Tibial nerve (tissue), 4 donors: ENCODE results near the gene CCNQ. TPM values are rescaled to one million over a fixed set of nuclear protein-coding genes. Genes with fewer than 3 reads are reported as not detected.

ENCODE experiments used
- DNase-seq, 2 donors: peaks; one replicate each; pipeline ENCODE4 v3.0.0-alpha.2; 2019; ENCODE audit warnings: low spot score in 2 of 2
- H3K27ac ChIP-seq, 4 donors: fragments of 200-600 bp; sonication (generic) in 3 of 4; one replicate each; pipeline ENCODE4 v1.5.1; 2017 to 2019; ENCODE audit warnings: mild to moderate bottlenecking in 1 of 4
- H3K27me3 ChIP-seq, 2 donors: fragments of 200-600 bp; sonication (generic) in 1 of 2; one replicate each; pipeline versions ENCODE4 v1.5.1 to v1.6.0; 2017 to 2019
- H3K36me3 ChIP-seq, 3 donors: fragments of 200-600 bp; sonication (generic); one replicate each; pipeline ENCODE4 v1.5.1; 2018 to 2019
- H3K4me1 ChIP-seq, 4 donors: fragments of 200-600 bp; sonication (generic) in 3 of 4; one replicate each; pipeline ENCODE4 v1.5.1; 2017 to 2019
- H3K4me3 ChIP-seq, 4 donors: fragments of 200-600 bp; sonication (generic) in 3 of 4; one replicate each; pipeline ENCODE4 v1.5.1; 2017 to 2019; ENCODE audit warnings: mild to moderate bottlenecking in 1 of 4, moderate library complexity in 1 of 4
- H3K9me3 ChIP-seq, 4 donors: fragments of 200-600 bp; sonication (generic) in 3 of 4; one replicate each; pipeline ENCODE4 v1.5.1; 2017 to 2019
- EP300 ChIP-seq, 2 donors: sonication (generic); formaldehyde crosslinking; IDR thresholded peaks; one replicate each; pipeline ENCODE4 v1.6.1; 2017; ENCODE audit warnings: antibody characterized with exemption in 2 of 2, mild to moderate bottlenecking in 1 of 2
- POLR2A ChIP-seq, 2 donors: fragments of 450-650 bp; IDR thresholded peaks; one replicate each; pipeline ENCODE4 v1.6.1; 2017; ENCODE audit warnings: antibody characterized with exemption in 2 of 2, mild to moderate bottlenecking in 2 of 2, moderate library complexity in 2 of 2
- WGBS, 2 donors: methylation state at CpG; one replicate each; pipeline ENCODE4 v1.1.5; 2018; 5-methylcytosine and 5-hydroxymethylcytosine counted together
- total RNA-seq, 4 donors: library from RNA; depleted of rRNA; stranded (reverse); fragments of >200 nt; gene quantifications; one replicate each; pipeline ENCODE4 v1.1.0, GENCODE V29; 2016
- TF ChIP-seq, protein P1 (sequence below), 5 experiments: fragments of 200-600 bp in 3 of 5; fragments of 450-650 bp in 2 of 5; sonication (generic) in 3 of 5; IDR thresholded peaks; one replicate each; pipeline ENCODE4 v1.5.1; 2016 to 2019; ENCODE audit warnings: antibody characterized with exemption in 5 of 5, mild to moderate bottlenecking in 3 of 5, moderate library complexity in 2 of 5

CCNQ gene
- total RNA-seq, 4 donors from 2014 or later = 26.4 to 36.9 (median 32.2) TPM

DNA sequence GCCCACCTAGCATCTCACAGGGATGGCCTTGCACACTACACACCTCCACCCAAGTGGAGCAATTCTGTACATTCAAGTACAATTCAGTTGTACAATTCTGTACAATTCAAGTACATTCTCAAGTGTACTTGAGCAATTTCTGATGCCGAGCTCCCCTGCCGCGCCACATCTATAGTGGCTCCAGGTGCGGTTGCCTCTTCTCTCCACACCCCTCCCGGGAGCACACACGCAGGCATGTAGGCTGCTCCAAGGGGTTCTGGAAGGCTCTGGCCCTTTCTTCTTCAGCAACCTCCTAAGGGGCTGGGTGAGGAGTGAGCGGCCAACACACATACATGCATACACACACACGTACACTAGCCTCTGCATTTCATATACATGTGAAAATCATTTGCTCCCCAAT, 29.2 kb upstream of the CCNQ start:
- TF ChIP-seq, protein P1, sequence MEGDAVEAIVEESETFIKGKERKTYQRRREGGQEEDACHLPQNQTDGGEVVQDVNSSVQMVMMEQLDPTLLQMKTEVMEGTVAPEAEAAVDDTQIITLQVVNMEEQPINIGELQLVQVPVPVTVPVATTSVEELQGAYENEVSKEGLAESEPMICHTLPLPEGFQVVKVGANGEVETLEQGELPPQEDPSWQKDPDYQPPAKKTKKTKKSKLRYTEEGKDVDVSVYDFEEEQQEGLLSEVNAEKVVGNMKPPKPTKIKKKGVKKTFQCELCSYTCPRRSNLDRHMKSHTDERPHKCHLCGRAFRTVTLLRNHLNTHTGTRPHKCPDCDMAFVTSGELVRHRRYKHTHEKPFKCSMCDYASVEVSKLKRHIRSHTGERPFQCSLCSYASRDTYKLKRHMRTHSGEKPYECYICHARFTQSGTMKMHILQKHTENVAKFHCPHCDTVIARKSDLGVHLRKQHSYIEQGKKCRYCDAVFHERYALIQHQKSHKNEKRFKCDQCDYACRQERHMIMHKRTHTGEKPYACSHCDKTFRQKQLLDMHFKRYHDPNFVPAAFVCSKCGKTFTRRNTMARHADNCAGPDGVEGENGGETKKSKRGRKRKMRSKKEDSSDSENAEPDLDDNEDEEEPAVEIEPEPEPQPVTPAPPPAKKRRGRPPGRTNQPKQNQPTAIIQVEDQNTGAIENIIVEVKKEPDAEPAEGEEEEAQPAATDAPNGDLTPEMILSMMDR (IDR thresholded peaks at IDR 0.05) = no peak
- TF ChIP-seq POLR2A (IDR thresholded peaks at IDR 0.05) (no peak), EP300 (IDR thresholded peaks at IDR 0.05) (no peak)
- H3K27ac ChIP-seq = no peak overlapping the region
- H3K4me1 ChIP-seq = no peaks in the 10 kb centered on the region
- no peaks in the 10 kb centered on the region for H3K36me3 ChIP-seq
- peaks cover 0 to 10% (median 1%) of the 10 kb centered on the region in 4 donors for H3K9me3 ChIP-seq
- WGBS, 2 donors = 95% methylated on average over 7 to 8 of the region's 8 CpGs
- no peak overlapping the region for H3K4me3 ChIP-seq
- no peak for DNase-seq
- H3K27me3 ChIP-seq = peaks cover 0 to 14% of the 10 kb centered on the region in 2 donors

DNA sequence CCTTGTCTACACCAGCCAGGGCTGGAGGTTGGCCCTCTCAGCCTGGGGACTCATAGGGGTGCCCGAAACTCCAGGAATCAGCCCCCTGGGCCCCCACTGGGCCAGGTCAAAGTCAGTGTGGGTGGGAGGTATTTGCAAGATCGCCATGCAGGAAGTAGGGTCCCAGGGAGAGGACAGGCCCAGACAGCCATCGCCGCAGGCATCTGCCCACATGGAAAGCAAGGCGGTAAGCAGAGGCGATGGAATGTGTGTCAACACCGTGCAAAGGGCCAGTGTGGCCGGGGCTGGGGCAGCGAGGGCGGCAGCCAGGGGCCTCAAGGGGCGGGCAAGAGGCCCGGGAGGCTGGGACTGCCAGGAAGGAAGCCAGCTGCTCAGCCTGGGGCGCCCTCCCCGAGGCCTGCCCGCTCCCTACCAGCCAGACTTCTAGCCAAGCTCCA, 28.8 kb upstream of the CCNQ start:
- no peak overlapping the region for H3K27ac ChIP-seq
- TF ChIP-seq POLR2A (IDR thresholded peaks at IDR 0.05) (no peak), EP300 (IDR thresholded peaks at IDR 0.05) (no peak)
- TF ChIP-seq, protein P1 (IDR thresholded peaks at IDR 0.05) = no peak
- H3K9me3 ChIP-seq = peaks cover 0 to 10% (median 1%) of the 10 kb centered on the region in 4 donors
- 40 to 75% methylated on average over 2 to 15 of the region's 15 CpGs for WGBS, 2 donors
- no peak overlapping the region for H3K4me3 ChIP-seq
- no peaks in the 10 kb centered on the region for H3K36me3 ChIP-seq
- H3K27me3 ChIP-seq = peaks cover 0 to 18% of the 10 kb centered on the region in 2 donors
- no peaks in the 10 kb centered on the region for H3K4me1 ChIP-seq
- no peak for DNase-seq

DNA sequence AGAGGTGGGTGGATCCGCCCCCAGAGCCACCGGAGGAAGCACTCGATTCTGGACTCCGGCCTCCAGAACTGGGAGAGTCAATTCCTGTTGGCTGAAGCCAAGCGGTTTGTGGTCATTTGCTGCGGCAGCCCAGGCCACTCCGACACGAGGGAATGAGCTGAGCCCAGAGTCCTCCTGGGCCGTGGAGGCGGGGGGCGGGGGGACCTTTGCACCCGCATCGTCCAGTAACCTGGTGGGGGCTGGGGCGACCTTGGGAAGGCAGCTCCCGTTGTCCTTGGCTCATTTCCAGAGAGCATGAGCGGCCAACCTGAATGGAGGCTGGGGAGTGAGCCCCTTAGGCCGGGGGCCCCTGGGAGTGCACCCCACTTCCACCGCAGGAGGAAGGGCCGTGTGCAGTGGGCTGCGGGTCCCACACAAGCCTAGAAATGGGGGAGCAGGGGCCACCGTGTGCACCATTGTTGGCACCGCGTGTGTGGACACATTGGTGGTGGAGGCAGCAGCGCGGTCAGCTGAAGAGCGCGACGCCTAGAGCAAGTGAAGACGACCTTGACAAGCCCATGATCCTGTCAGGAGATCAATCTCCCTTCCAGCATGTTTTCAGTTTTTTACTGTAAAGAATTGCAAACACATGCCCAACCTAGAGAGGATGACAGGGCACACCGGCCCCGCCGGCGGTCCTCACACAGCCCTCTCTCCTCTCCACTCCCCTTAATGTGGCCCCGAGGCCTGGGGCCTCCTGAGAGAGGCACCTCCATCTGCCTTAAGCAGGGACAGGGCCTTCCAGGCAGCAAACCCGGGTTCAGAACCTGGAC, 28.1 kb upstream of the CCNQ start:
- H3K36me3 ChIP-seq = no peaks in the 10 kb centered on the region
- no peaks in the 10 kb centered on the region for H3K4me1 ChIP-seq
- no peak overlapping the region for H3K4me3 ChIP-seq
- H3K27ac ChIP-seq = no peak overlapping the region
- WGBS, 2 donors = 68 to 80% methylated on average over 6 to 23 of the region's 35 CpGs
- peaks cover 0 to 21% of the 10 kb centered on the region in 2 donors for H3K27me3 ChIP-seq
- DNase-seq = no peak
- peaks cover 0 to 10% (median 1%) of the 10 kb centered on the region in 4 donors for H3K9me3 ChIP-seq
- no peak for TF ChIP-seq POLR2A (IDR thresholded peaks at IDR 0.05)
- TF ChIP-seq, protein P1 (IDR thresholded peaks at IDR 0.05) = no peak
- no peak for TF ChIP-seq EP300 (IDR thresholded peaks at IDR 0.05)

DNA sequence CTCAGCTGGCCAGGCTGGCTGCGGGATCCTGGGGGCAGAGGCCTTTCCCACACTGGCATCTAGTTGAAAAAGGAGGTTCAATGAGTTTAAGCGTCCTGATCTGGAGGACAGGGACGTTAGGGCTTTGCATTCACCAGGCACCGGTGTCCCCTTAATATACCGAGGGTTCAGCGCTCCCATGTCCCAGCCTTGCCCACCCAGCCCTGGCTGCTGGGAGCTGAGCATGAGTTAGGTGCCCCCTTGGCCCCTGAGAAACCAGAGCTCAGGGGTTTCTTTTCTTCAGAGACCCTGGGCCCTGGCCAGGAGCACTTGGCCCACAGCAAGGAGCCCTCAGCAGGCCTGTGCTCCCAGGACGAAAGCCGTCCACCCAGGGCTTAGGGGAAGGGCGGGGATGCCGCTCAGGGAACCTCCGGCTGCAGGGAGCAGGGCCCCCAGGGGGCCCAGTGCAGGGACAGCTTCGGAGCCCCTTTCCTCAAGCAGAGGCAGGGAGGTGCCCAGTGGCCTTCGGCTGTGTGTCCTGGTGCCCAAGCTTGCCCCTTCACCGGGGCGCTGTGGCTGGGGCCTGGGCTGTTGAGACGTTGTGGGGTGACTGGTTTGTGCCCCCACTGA, 27.2 kb upstream of the CCNQ start:
- no peak overlapping the region for H3K27ac ChIP-seq
- TF ChIP-seq POLR2A (IDR thresholded peaks at IDR 0.05) (no peak), EP300 (IDR thresholded peaks at IDR 0.05) (no peak)
- TF ChIP-seq, protein P1 (IDR thresholded peaks at IDR 0.05) = no peak
- H3K4me1 ChIP-seq = no peaks in the 10 kb centered on the region
- WGBS, 2 donors = 86 to 87% methylated on average over 12 to 15 of the region's 16 CpGs
- peaks cover 0 to 21% of the 10 kb centered on the region in 2 donors for H3K27me3 ChIP-seq
- DNase-seq = no peak
- peaks cover 0 to 6% (median under 1%) of the 10 kb centered on the region in 4 donors for H3K9me3 ChIP-seq
- no peak overlapping the region for H3K4me3 ChIP-seq
- H3K36me3 ChIP-seq = no peaks in the 10 kb centered on the region
